Activated CD4-positive, alpha-beta T cell treated with anti-CD3 and anti-CD28 coated beads, Interleukin-2, amount 50 U/mL, for 24 hours (primary cell): ENCODE results near the gene NHSL1.

ENCODE experiments used
- DNase-seq, 2 donors: peaks; one replicate each; pipeline ENCODE4 v3.0.0-alpha.2; 2020; ENCODE audit warnings: low read depth in 1 of 2, low spot score in 1 of 2

The NHSL1 gene

GRCh38 chr6:138498629-138499302 is 528 bp downstream of the NHSL1 start:
- DNase-seq, result no peak

- no peak for DNase-seq
These were observed 2.0 kb downstream of the NHSL1 start for GRCh38 chr6:138497286-138497685.

GRCh38 chr6:138494312-138494711 is 5.0 kb downstream of the NHSL1 start:
- no peak for DNase-seq

- DNase-seq, result no peak
These were observed 5.9 kb downstream of the NHSL1 start for GRCh38 chr6:138493413-138493812.

GRCh38 chr6:138492871-138493270 is 6.4 kb downstream of the NHSL1 start:
- DNase-seq, result no peak

GRCh38 chr6:138492113-138492512 is 7.2 kb downstream of the NHSL1 start:
- no peak for DNase-seq

- DNase-seq, result no peak
These were observed 8.3 kb downstream of the NHSL1 start for GRCh38 chr6:138491017-138491416.

GRCh38 chr6:138489846-138490245 is 9.4 kb downstream of the NHSL1 start:
- DNase-seq, result no peak

GRCh38 chr6:138487102-138487604 is 12.1 kb downstream of the NHSL1 start:
- no peak for DNase-seq

GRCh38 chr6:138486249-138487101 is 12.8 kb downstream of the NHSL1 start:
- no peak for DNase-seq

- no peak for DNase-seq
These were observed 13.6 kb downstream of the NHSL1 start for GRCh38 chr6:138485586-138486248.

GRCh38 chr6:138485005-138485545 is 14.2 kb downstream of the NHSL1 start:
- no peak for DNase-seq

- DNase-seq, result no peak
These were observed 15.1 kb downstream of the NHSL1 start for GRCh38 chr6:138484018-138484731.

- no peak for DNase-seq
These were observed 16.5 kb downstream of the NHSL1 start for GRCh38 chr6:138482816-138483215.

- DNase-seq, result no peak
These were observed 18.9 kb downstream of the NHSL1 start for GRCh38 chr6:138480279-138480949.

- no peak for DNase-seq
These were observed 21.3 kb downstream of the NHSL1 start for GRCh38 chr6:138477913-138478539.

GRCh38 chr6:138476116-138476515 is 23.2 kb downstream of the NHSL1 start:
- DNase-seq, result no peak

- DNase-seq, result no peak
These were observed 26.1 kb downstream of the NHSL1 start for GRCh38 chr6:138473144-138473543.

- DNase-seq, result no peak
These were observed 30.8 kb downstream of the NHSL1 start for GRCh38 chr6:138468320-138469015.
